ENCODE data around the gene GPD2. TPM values are rescaled to one million over a fixed set of nuclear protein-coding genes. Genes with fewer than 3 reads are reported as not detected.

GPD2 gene
- polyA plus RNA-seq, 1 donor (not counting 4 experiments of a cell fraction or from before 2014, with no cell fraction given): 27.6 TPM

DNA sequence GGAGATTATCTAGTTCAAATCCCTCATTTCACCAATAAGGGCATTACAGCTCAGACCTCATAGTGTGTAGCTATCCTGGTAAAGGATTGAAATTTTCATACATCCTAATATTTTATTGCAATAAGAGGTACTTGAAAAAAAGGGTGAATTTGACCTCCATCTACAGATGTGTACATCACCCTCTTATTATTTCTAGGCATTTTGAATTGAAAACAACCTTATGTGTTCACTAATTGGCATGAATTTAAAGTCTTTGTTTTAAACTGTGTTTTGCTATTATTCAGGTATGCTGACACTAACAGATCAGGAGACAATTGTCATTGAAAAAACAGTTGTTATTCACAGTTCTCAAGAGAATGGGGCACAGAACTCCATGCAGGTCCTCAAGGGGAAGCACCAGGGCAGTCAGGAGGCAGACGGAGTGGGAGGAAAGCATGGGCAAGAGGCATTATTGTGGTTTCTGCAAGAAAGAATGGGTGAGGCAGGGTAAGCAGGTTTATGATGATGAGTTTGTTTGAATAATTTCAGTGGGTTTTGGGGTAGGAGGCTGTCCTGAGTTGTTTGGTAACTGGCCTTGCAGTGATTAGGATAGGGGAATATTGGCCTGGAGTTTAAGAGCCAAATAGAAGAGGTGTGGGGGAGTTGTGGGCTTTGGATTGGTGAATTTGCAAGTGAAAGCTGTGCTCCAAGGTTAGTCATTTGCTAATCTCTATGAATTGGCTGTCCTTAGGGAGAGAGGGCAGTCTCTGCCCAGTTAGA, 194.6 kb downstream of the GPD2 start:
- Histone ChIP-seq H3K27ac (ENCODE audit: control insufficient read depth, insufficient read depth, low read length) (no peak overlapping the region), H3K36me3 (ENCODE audit: control insufficient read depth in 2 of 2, extremely low read depth in 1 of 2, insufficient read depth in 2 of 2, low read length in 2 of 2) (no peaks in the 10 kb centered on the region), H3K9ac (ENCODE audit: control insufficient read depth, extremely low read depth, insufficient read depth, low read length) (no peak overlapping the region), H3K9me1 (ENCODE audit: control insufficient read depth, extremely low read depth, insufficient read depth, low read length) (no peaks in the 10 kb centered on the region), H3K79me2 (ENCODE audit: control insufficient read depth, insufficient read depth, low read length) (no peaks in the 10 kb centered on the region), H3K9me3 (ENCODE audit: control insufficient read depth, low read depth, low read length) (no peaks in the 10 kb centered on the region), H3K4me2 (ENCODE audit: control insufficient read depth, extremely low read depth, insufficient read depth, low read depth, low read length) (no peak overlapping the region), H2AFZ (ENCODE audit: control insufficient read depth, low read length) (no peak overlapping the region), H3K4me1 (ENCODE audit: control insufficient read depth, extremely low read depth, insufficient read depth, low read length) (no peaks in the 10 kb centered on the region), H3K27me3 (ENCODE audit: control insufficient read depth, extremely low read depth, insufficient read depth, low read length) (peaks cover 3% of the 10 kb centered on the region), H4K20me1 (ENCODE audit: control insufficient read depth, extremely low read depth, insufficient read depth, low read length) (no peaks in the 10 kb centered on the region), H3K4me3 (ENCODE audit: control insufficient read depth in 2 of 3, extremely low read depth in 1 of 3, insufficient read depth in 2 of 3, low read depth in 1 of 3, low read length in 3 of 3) (no peak overlapping the region)
- dilution Hi-C loops (cut with MboI; ENCODE audit: extremely low pct_ligation_motif_present, low sequenced_read_pairs): no loop called here
- no peak for DNase-seq (ENCODE audit: low read depth, low spot score)
- FAIRE-seq: no peak
- TF ChIP-seq, protein P1, sequence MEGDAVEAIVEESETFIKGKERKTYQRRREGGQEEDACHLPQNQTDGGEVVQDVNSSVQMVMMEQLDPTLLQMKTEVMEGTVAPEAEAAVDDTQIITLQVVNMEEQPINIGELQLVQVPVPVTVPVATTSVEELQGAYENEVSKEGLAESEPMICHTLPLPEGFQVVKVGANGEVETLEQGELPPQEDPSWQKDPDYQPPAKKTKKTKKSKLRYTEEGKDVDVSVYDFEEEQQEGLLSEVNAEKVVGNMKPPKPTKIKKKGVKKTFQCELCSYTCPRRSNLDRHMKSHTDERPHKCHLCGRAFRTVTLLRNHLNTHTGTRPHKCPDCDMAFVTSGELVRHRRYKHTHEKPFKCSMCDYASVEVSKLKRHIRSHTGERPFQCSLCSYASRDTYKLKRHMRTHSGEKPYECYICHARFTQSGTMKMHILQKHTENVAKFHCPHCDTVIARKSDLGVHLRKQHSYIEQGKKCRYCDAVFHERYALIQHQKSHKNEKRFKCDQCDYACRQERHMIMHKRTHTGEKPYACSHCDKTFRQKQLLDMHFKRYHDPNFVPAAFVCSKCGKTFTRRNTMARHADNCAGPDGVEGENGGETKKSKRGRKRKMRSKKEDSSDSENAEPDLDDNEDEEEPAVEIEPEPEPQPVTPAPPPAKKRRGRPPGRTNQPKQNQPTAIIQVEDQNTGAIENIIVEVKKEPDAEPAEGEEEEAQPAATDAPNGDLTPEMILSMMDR (optimal IDR thresholded peaks at IDR 0.05 in 1 of 3, IDR thresholded peaks at IDR 0.05 in 1 of 3, conservative IDR thresholded peaks at IDR 0.05 in 1 of 3; ENCODE audit: extremely low read depth in 1 of 3, insufficient read depth in 2 of 3, low read length in 3 of 3): no peak
- no peak for TF ChIP-seq EZH2 (IDR thresholded peaks at IDR 0.05; ENCODE audit: low read length)

DNA sequence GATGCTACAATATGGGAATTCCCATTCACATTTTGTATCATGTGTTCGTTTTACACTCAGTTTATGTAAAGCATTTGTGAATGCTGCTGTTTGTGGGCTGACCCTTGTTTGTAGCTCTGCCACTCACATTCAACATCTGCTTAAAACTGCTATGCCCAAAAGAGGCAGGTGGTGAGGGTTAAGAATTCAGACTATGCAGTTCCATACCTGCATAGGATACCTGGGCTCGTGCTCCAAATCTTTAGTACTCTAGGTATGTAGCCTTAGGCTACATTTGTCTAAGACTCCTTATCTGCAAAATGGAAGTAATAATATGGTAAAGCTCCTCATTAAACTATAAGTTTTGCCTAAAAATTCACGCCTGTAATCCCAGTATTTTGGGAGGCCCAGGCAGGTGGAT, 199.5 kb downstream of the GPD2 start:
- Histone ChIP-seq H4K20me1 (ENCODE audit: control insufficient read depth, extremely low read depth, insufficient read depth, low read length) (no peaks in the 10 kb centered on the region), H3K79me2 (ENCODE audit: control insufficient read depth, insufficient read depth, low read length) (no peaks in the 10 kb centered on the region), H3K27ac (ENCODE audit: control insufficient read depth, insufficient read depth, low read length) (no peak overlapping the region), H3K4me3 (ENCODE audit: control insufficient read depth in 2 of 3, extremely low read depth in 1 of 3, insufficient read depth in 2 of 3, low read depth in 1 of 3, low read length in 3 of 3) (no peak overlapping the region), H3K9ac (ENCODE audit: control insufficient read depth, extremely low read depth, insufficient read depth, low read length) (no peak overlapping the region), H3K4me1 (ENCODE audit: control insufficient read depth, extremely low read depth, insufficient read depth, low read length) (no peaks in the 10 kb centered on the region), H3K9me3 (ENCODE audit: control insufficient read depth, low read depth, low read length) (no peaks in the 10 kb centered on the region), H3K36me3 (ENCODE audit: control insufficient read depth in 2 of 2, extremely low read depth in 1 of 2, insufficient read depth in 2 of 2, low read length in 2 of 2) (no peaks in the 10 kb centered on the region), H2AFZ (ENCODE audit: control insufficient read depth, low read length) (no peak overlapping the region), H3K27me3 (ENCODE audit: control insufficient read depth, extremely low read depth, insufficient read depth, low read length) (peaks cover 3% of the 10 kb centered on the region), H3K4me2 (ENCODE audit: control insufficient read depth, extremely low read depth, insufficient read depth, low read depth, low read length) (no peak overlapping the region), H3K9me1 (ENCODE audit: control insufficient read depth, extremely low read depth, insufficient read depth, low read length) (no peaks in the 10 kb centered on the region)
- DNase-seq (ENCODE audit: low read depth, low spot score): no peak
- dilution Hi-C loops (cut with MboI; ENCODE audit: extremely low pct_ligation_motif_present, low sequenced_read_pairs): no loop called here
- no peak for FAIRE-seq
- TF ChIP-seq, protein P1 (optimal IDR thresholded peaks at IDR 0.05 in 1 of 3, IDR thresholded peaks at IDR 0.05 in 1 of 3, conservative IDR thresholded peaks at IDR 0.05 in 1 of 3; ENCODE audit: extremely low read depth in 1 of 3, insufficient read depth in 2 of 3, low read length in 3 of 3): no peak
- no peak for TF ChIP-seq EZH2 (IDR thresholded peaks at IDR 0.05; ENCODE audit: low read length)

Other genes starting within 250 kb of the GPD2 start
- gene NR4A2, start 103.7 kb upstream of the GPD2 start, polyA plus RNA-seq: 0.15 to 4.5 TPM (median 3.0 TPM) in 3 replicates

Measured in keratinocyte (primary cell).